Thyroid gland (tissue), 4 donors: Measurements from ENCODE around the gene NIPAL3. TPM values are rescaled to one million over a fixed set of nuclear protein-coding genes. Genes with fewer than 3 reads are reported as not detected.

Experiments used
- DNase-seq, 2 donors: peaks; one replicate each; pipeline ENCODE4 v3.0.0-alpha.2; 2019
- H3K27ac ChIP-seq, 3 donors: fragments of 200-600 bp; sonication (generic); 1 replicate in 2 of 3; 2 replicates in 1 of 3; pipeline ENCODE4 v1.5.1; 2016 to 2019; ENCODE audit warnings: mild to moderate bottlenecking in 1 of 3, moderate library complexity in 1 of 3
- H3K27me3 ChIP-seq: fragments of 200-600 bp; sonication (generic); one replicate; pipeline ENCODE4 v1.5.1; 2019
- H3K36me3 ChIP-seq, 2 donors: fragments of 200-600 bp; sonication (generic); one replicate each; pipeline ENCODE4 v1.5.1; 2016 to 2019
- H3K4me1 ChIP-seq, 2 donors: fragments of 200-600 bp; sonication (generic); one replicate each; pipeline ENCODE4 v1.5.1; 2017 to 2019
- H3K4me3 ChIP-seq, 3 donors: fragments of 200-600 bp; sonication (generic); replicated peaks in 1 of 3; 1 replicate in 2 of 3; 2 replicates in 1 of 3; pipeline ENCODE4 v1.5.1; 2016; ENCODE audit warnings: mild to moderate bottlenecking in 1 of 3
- H3K9me3 ChIP-seq: fragments of 200-600 bp; sonication (generic); one replicate; pipeline ENCODE4 v1.5.1; 2017
- POLR2A ChIP-seq, 2 donors: fragments of 450-650 bp; IDR thresholded peaks; one replicate each; pipeline ENCODE4 v1.6.1; 2017; ENCODE audit warnings: antibody characterized with exemption in 2 of 2, mild to moderate bottlenecking in 2 of 2, moderate library complexity in 1 of 2
- WGBS, 2 donors: methylation state at CpG; one replicate each; pipeline ENCODE4 v1.1.5; 2017; 5-methylcytosine and 5-hydroxymethylcytosine counted together
- intact Hi-C: fragments of 100-400 bp; cut with DNase I; formaldehyde crosslinking; loops from one replicate; pipeline ENCODE4 v1.15.1; 2023
- total RNA-seq, 4 donors: library from RNA; depleted of rRNA; stranded (reverse); fragments of >200 nt; gene quantifications; one replicate each; pipeline ENCODE4 v1.2.3, GENCODE V29; 2016
- TF ChIP-seq, protein P1 (sequence below), 6 experiments: fragments of 200-600 bp in 3 of 6; fragments of 450-650 bp in 3 of 6; sonication (generic) in 3 of 6; IDR thresholded peaks; one replicate each; pipeline ENCODE4 v1.5.1; 2016 to 2019; ENCODE audit warnings: antibody characterized with exemption in 6 of 6, mild to moderate bottlenecking in 2 of 6, inconsistent platforms in 1 of 6, moderate library complexity in 1 of 6

Gene NIPAL3
- total RNA-seq, 4 donors from 2014 or later, result 71.2 to 145 (median 121) TPM

DNA sequence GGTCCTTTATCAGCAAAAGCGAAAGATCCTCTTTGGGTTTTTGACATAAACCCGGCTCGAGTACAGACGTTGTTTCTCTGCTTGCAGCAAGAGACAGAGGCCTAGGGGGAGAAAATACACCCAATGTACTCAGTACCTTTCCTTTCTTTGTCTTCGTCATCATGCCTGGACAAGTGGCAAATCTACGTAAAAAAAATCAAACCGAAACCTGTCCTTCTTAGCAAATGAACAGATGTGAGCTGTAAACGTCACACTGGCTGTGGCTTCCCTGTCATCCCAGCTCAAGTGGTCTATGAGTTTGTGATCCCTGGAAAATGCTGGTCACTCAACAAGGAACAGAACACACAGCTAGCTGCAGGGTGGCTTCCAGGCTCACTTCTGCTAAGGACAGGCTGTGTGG, 41.9 kb upstream of the NIPAL3 start:
- WGBS, 2 donors, result 92 to 95% methylated on average over 8 of the region's 8 CpGs
- peaks cover 0 to under 1% of the 10 kb centered on the region in 2 donors for H3K36me3 ChIP-seq
- no peak for DNase-seq

DNA sequence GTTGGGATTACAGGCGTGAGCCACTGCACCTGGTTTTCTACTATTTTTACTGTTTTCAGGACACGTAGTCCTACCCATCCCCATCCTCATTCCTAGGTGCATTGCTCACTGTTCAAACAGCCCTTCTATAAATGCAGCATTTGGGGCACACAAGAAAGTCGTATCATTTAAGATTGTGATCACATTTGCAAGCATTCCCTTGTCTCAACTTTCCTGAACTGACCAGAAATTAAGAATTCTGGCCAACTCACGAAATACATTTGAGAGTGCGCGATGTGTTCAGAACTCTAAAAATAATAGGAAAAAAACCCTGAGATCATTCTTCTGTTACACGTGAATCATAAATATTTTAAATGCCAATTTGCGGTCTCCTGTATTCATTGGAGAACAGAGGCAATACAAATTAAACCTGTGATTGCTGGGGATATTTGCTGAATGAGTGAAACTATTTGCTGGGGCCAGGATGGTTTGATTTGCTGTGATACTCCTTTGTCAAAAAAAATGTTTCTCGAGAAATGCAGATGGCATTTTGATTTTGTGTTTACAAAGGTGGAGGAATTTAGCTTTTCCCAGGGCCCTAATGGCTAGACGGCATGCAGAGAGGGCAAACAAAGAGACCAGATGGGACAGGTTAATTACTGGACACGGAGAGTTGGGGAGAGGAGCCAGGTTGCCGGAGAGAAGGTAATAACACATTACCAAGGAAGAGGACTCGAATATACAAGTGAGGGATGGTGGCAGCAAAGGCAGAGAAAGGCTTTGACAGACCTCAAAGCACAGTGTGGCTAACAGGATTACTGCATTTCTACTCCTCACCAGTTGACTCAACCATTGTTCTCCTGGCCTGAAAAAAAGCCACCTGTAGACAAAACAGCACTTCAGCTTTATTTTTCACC, 40.5 kb upstream of the NIPAL3 start:
- Histone ChIP-seq H3K27me3 (no peaks in the 10 kb centered on the region), H3K36me3 (peaks cover 0 to 3% of the 10 kb centered on the region in 2 donors), H3K4me1 (no peaks in the 10 kb centered on the region), H3K27ac (no peak overlapping the region), H3K9me3 (no peaks in the 10 kb centered on the region), H3K4me3 (no peak overlapping the region)
- intact Hi-C loops, result no loop called here
- DNase-seq, result no peak
- 94 to 95% methylated on average over 13 of the region's 13 CpGs for WGBS, 2 donors
- TF ChIP-seq POLR2A (IDR thresholded peaks at IDR 0.05), result no peak
- TF ChIP-seq, protein P1, sequence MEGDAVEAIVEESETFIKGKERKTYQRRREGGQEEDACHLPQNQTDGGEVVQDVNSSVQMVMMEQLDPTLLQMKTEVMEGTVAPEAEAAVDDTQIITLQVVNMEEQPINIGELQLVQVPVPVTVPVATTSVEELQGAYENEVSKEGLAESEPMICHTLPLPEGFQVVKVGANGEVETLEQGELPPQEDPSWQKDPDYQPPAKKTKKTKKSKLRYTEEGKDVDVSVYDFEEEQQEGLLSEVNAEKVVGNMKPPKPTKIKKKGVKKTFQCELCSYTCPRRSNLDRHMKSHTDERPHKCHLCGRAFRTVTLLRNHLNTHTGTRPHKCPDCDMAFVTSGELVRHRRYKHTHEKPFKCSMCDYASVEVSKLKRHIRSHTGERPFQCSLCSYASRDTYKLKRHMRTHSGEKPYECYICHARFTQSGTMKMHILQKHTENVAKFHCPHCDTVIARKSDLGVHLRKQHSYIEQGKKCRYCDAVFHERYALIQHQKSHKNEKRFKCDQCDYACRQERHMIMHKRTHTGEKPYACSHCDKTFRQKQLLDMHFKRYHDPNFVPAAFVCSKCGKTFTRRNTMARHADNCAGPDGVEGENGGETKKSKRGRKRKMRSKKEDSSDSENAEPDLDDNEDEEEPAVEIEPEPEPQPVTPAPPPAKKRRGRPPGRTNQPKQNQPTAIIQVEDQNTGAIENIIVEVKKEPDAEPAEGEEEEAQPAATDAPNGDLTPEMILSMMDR (IDR thresholded peaks at IDR 0.05), result no peak

More for the DNA sequence above, 41.9 kb upstream of the NIPAL3 start:
- no peak overlapping the region for H3K27ac ChIP-seq
- H3K9me3 ChIP-seq, result no peaks in the 10 kb centered on the region
- H3K4me3 ChIP-seq, result no peak overlapping the region
- H3K27me3 ChIP-seq, result no peaks in the 10 kb centered on the region
- intact Hi-C loops, result no loop called here
- TF ChIP-seq, protein P1 (IDR thresholded peaks at IDR 0.05), result no peak
- no peak for TF ChIP-seq POLR2A (IDR thresholded peaks at IDR 0.05)
- no peaks in the 10 kb centered on the region for H3K4me1 ChIP-seq

DNA sequence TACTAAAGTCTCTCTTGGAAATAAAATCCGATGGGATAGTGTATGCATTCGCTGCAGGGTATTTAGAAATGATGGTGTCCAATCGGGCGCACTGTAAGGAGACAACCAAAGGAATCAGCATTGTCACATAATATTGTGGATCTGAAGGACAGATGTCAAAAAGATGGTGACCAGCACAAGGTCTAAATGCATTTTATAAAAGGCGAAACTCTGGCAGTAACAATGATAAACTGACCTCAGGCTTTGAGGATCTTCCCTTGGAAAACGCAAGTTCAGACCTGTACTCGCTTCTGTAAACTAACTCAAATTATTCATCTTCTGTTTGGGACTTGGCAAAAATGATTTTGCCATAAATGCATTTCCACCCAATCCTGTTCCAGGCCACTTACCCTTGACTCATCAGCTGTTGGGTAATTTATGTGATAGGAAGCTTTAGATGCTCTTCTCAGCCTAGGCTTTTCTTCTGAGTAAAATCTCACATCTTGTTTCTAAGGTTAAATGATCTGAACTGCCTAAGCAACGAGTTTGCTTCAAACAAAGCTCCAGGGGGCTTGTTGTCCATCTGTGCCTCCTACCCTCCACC, 35.8 kb upstream of the NIPAL3 start:
- WGBS, 2 donors, result 92 to 93% methylated on average over 8 of the region's 8 CpGs
- H3K9me3 ChIP-seq, result no peaks in the 10 kb centered on the region
- H3K4me3 ChIP-seq, result no peak overlapping the region
- H3K27me3 ChIP-seq, result no peaks in the 10 kb centered on the region
- no peak overlapping the region for H3K27ac ChIP-seq
- H3K36me3 ChIP-seq, result peaks cover 0 to 3% of the 10 kb centered on the region in 2 donors
- peaks cover 10 to 14% of the 10 kb centered on the region in 2 donors for H3K4me1 ChIP-seq
- intact Hi-C loops, result no loop called here
- DNase-seq, result no peak
- TF ChIP-seq, protein P1 (IDR thresholded peaks at IDR 0.05), result no peak
- no peak for TF ChIP-seq POLR2A (IDR thresholded peaks at IDR 0.05)

DNA sequence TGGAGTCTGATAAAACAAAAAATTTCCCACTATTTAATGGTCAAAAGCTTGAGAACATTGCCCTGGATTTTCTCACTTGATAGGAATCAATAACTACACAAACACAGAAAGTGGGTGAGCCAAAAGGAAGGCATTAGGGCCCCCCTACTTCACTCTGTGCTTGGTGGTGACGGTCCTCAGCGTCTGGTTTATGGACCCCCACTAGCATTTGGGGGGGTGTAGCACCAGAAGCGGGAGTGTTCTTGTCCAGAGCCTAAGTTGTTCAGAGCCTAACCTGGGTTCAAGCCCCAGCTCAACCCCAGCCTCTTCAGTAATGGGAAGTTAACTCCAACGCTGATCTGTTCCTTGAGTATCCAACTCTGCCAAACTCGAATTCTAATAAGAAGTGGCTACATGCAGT, 35.1 kb upstream of the NIPAL3 start:
- Histone ChIP-seq H3K4me3 (no peak overlapping the region), H3K9me3 (no peaks in the 10 kb centered on the region), H3K36me3 (peaks cover 0 to 3% of the 10 kb centered on the region in 2 donors), H3K27ac (no peak overlapping the region), H3K4me1 (peaks cover 17 to 21% of the 10 kb centered on the region in 2 donors), H3K27me3 (no peaks in the 10 kb centered on the region)
- intact Hi-C loops, result no loop called here
- 90 to 94% methylated on average over 4 to 5 of the region's 5 CpGs for WGBS, 2 donors
- TF ChIP-seq POLR2A (IDR thresholded peaks at IDR 0.05), result no peak
- TF ChIP-seq, protein P1 (IDR thresholded peaks at IDR 0.05), result no peak
- DNase-seq, result no peak

DNA sequence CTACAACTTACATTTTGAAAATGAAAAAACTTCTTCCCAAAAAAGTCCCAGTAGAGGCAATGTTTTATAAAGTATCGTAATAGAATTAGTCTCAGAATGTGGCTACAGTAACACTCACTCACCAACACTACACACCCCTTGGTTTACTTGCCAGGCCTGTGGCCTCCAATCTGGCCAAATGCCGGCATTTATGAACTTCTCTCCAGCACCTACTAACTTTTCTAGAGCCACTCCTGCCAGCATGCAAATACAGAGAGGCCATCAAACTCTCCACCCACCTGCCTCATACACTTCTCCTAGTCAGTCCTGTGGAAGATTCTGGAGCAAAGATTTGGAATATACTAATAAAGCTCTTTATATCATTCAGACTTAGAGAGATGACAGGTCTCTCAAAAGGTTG, 34.3 kb upstream of the NIPAL3 start:
- DNase-seq, result no peak
- TF ChIP-seq POLR2A (IDR thresholded peaks at IDR 0.05), result no peak
- TF ChIP-seq, protein P1 (IDR thresholded peaks at IDR 0.05), result no peak
- intact Hi-C loops, result no loop called here
- no peak overlapping the region for H3K4me3 ChIP-seq
- H3K27ac ChIP-seq, result no peak overlapping the region
- H3K27me3 ChIP-seq, result no peaks in the 10 kb centered on the region
- H3K9me3 ChIP-seq, result no peaks in the 10 kb centered on the region
- peaks cover 0 to 3% of the 10 kb centered on the region in 2 donors for H3K36me3 ChIP-seq
- WGBS, 2 donors, result 88 to 98% methylated on average over 2 of the region's 2 CpGs
- H3K4me1 ChIP-seq, result peaks cover 22 to 28% of the 10 kb centered on the region in 2 donors
